OCI-M2 (cell line): Measurements from ENCODE around the gene KRTAP10-4.
"Not testable (repeated sequence)": the region's sequence is repeated elsewhere in the genome, so short reads cannot be mapped to it uniquely, and the experiment has no call there.

ENCODE experiments used
- DNase-seq: peaks from one replicate; lab custom pipeline; 2025; ENCODE audit not compliant: unreplicated experiment; lab: John Stamatoyannopoulos, UW

The KRTAP10-4 gene

GRCh38 chr21:44557491-44558328, 15.8 kb upstream of the KRTAP10-4 start:
- no peak for DNase-seq

DNA sequence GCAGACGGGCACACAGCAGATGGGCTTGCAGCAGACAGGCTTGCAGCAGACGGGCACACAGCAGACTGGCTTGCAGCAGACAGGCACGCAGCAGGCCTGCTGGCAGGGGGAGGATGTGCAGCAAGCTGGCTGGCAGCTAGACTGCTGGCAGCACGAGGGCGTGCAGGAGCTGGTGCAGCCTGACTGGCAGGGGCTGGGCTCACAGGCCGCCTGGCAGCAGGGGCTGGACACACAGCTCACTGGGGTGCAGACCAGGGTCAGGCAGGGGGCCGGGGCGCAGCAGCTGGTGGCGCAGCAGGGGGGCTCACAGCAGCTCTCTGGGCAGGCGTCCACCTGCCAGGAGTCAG, 15.2 kb upstream of the KRTAP10-4 start:
- DNase-seq = not testable (repeated sequence)

GRCh38 chr21:44558695-44559094, 14.8 kb upstream of the KRTAP10-4 start, which contains the start of gene KRTAP10-3:
Gene KRTAP10-3, minus strand, starts transcription at chr21:44558795. Its CDS starts 80 bp downstream, at chr21:44558715.
- no peak for DNase-seq

- no peak for DNase-seq
Observed at GRCh38 chr21:44564099-44564498, 9.4 kb upstream of the KRTAP10-4 start.

DNA sequence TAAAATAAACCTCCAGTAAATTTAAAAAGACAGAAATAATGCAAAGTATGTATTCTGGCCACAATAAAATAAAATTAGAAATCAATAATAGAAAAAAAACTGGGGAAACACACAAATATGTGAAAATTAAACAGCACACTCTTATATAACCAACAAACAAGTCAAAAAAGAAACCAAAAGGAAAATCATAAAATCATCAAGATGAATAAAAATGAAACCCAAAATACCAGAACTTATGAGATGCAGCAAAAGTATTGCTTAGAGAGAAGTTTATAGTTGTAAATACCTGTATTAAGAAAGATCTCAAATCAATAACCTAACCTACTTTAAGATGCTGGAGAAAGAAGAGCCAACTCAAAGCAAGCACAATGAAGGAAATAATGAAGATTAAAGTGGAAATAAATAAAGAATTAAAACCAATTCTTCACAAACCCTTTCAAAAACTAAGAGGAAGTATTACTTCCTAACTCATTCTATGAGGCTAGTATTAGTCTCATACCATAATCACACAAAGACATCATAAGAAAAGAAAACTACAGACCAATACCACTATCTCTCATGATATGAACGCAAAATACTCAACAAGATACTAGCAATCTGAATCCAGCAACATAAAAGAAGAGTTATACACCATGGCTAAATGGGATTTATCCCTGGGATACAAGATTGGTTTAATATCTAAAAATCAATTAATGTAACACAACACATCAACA, 8.5 kb upstream of the KRTAP10-4 start:
- DNase-seq = no peak

- DNase-seq = no peak
Observed at GRCh38 chr21:44566403-44566802, 7.1 kb upstream of the KRTAP10-4 start.

DNA sequence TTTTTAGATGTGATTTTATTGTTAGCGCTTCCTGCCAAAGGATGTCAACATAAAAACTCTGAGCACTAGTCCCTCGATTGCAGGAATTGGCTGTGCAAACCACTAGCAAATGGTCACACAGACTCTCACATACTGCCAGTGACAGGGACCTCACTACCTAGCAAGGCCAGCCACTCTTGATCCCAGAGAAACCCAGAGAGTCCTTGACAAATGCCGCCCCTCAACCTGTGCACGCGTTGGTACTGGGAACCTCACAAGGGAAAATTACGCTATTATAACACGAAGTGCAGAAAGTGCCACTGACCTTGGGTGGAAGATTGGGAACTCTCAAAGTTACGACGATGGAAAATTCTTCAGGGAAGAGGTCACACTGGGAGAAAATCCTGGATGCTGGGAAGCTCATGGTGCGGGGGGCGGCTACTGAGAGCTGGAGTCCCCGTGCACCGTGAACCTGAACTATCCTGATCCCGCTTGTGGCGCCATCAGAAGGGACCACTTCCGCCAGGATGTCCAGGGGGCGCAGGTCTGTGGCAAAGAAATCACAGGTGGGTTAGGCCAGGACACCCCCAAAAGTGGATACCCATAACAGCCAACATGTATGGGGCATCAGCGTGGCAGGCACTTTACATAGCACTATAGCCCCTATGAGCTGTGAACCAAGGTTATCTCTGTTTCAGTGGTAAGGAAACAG, 5.9 kb upstream of the KRTAP10-4 start:
- DNase-seq = no peak

- DNase-seq = no peak
Observed at GRCh38 chr21:44568261-44568660, 5.3 kb upstream of the KRTAP10-4 start.

GRCh38 chr21:44568667-44569556, 4.6 kb upstream of the KRTAP10-4 start:
- no peak for DNase-seq

DNA sequence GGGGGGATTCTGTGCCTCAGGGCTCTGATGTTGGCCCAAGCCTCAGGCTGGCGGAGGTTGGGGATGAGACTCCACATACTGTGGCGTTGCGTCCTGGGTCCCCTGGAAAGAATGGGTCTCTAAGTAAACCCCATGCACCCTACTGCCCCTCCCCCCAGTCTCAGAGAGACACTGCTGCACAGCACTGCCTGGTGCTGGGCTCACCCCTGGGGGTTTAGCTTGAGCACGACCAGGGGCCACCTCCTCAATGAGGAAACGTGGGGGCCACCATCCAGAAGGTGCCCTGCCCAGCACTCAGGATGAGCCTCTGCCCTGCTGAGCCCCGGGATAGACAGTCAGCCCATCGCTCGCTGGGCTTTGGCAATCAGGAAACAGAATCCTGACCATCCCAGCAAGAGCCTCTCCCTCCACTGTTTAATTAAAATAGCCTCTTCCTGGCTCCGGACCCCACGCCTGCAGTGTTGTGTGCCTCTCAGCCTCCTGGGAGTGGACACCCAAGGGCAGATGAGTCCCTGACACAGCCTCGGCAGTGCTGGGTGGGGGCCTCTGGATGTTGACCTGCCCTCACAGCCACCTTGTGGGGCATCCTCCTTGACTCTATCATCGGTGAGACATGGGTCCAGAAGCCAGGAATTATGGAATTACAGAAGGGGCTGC, 3.5 kb upstream of the KRTAP10-4 start:
- no peak for DNase-seq

DNA sequence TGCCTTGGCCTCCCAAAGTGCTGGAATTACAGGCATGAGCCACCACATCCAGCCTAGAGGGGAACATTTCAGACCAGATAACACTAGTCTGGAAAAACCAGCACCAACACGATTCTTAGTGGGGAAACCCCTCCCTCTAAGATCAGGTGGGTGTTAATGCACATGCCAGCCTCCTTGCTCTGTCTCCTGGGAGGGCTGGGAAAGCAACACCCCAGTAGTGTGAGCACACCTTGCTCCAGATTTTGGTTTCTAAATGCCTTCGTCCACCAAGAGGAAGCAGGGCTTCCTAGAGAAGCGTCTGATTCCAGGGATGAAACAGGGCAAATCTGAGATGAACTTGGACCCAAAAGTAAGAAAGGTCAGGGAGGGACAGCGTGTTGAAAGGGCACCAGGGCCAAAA, 2.2 kb upstream of the KRTAP10-4 start:
- DNase-seq = no peak

- no peak for DNase-seq
Observed at GRCh38 chr21:44571844-44572782, 1.4 kb upstream of the KRTAP10-4 start.

- DNase-seq = no peak
Observed at GRCh38 chr21:44572959-44573583, 458 bp upstream of the KRTAP10-4 start.

- DNase-seq = no peak
Observed at GRCh38 chr21:44574457-44575306, 1.2 kb downstream of the KRTAP10-4 start.

- no peak for DNase-seq
Observed at GRCh38 chr21:44575307-44576024, 1.9 kb downstream of the KRTAP10-4 start.

- DNase-seq = no peak
Observed at GRCh38 chr21:44576025-44576420, 2.5 kb downstream of the KRTAP10-4 start.

DNA sequence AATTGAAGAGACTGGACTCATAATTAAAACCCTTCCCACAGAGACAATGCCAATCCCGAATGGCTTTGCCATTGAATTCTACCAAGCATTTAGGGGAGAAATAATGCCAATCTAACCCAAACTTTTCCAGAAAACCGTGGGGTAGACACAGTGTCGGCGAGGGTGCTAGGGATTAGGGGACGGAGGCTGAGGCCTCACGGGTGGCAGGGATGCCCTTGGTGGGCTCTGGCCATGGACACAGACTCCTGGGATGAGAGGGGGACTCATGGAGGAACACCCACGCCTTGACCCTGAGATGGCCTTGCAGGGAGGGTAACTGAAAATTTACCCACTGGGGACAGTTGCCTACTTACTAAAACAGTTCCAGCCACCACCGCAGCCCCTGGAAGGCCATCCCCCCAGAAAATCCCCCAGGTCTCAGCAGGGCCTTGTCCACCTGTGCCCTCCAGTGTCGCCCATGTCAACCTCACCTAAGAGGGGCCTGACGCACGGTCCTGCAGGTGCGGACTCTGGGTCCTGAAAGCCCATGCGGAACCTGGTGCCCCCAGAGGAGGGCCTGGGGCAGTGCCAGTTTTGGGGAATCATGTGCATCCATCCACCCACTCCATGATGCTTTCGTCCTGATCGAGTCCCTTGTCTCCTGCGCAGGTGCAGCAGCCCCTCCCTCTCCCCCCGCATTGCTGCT, 5.0 kb downstream of the KRTAP10-4 start:
- DNase-seq = no peak
